SK-N-MC (cell line): Measurements from ENCODE around the gene CMSS1.

Source experiments
- DNase-seq: peaks from one replicate; pipeline ENCODE4 v3.0.0-alpha.2; 2011; ENCODE audit warnings: low read depth, low spot score
- H3K27ac ChIP-seq: fragments of 200-600 bp; sonication (generic); 2 replicates; pipeline ENCODE4 v1.5.1; 2016; ENCODE audit warnings: mixed run types
- H3K36me3 ChIP-seq: fragments of 200-600 bp; sonication (generic); 2 replicates; pipeline ENCODE4 v1.6.1; 2017; ENCODE audit warnings: antibody characterized with exemption, low read length, mixed read lengths; ENCODE audit not compliant: insufficient read depth
- H3K4me3 ChIP-seq: fragments of 200-600 bp; sonication (generic); 2 replicates; pipeline ENCODE4 v1.5.1; 2016
- H3K9ac ChIP-seq: fragments of 200-600 bp; sonication (generic); 2 replicates; pipeline ENCODE4 v1.8.0; 2017; ENCODE audit warnings: mixed run types, mixed read lengths; ENCODE audit not compliant: insufficient read length
- H3K9me3 ChIP-seq: fragments of 200-600 bp; sonication (generic); 2 replicates; pipeline ENCODE4 v1.6.1; 2017; ENCODE audit warnings: low read depth, mild to moderate bottlenecking, antibody characterized with exemption, low read length, moderate library complexity, mixed read lengths
- EZH2 ChIP-seq: fragments of 200-600 bp; sonication (generic); IDR thresholded peaks from one replicate; pipeline ENCODE4 v1.6.1; 2017; ENCODE audit warnings: antibody characterized with exemption
- FOXP2 ChIP-seq: optimal IDR thresholded peaks from 2 replicates; pipeline ENCODE3; 2011; ENCODE audit warnings: mild to moderate bottlenecking, moderate library complexity; ENCODE audit not compliant: insufficient read depth; ENCODE audit errors: extremely low read length, control extremely low read depth
- POLR2AphosphoS5 ChIP-seq: IDR thresholded peaks from 2 replicates; pipeline ENCODE4 v1.6.1; 2012; ENCODE audit warnings: mild to moderate bottlenecking, low read depth, low read length, borderline replicate concordance

CMSS1 gene

DNA sequence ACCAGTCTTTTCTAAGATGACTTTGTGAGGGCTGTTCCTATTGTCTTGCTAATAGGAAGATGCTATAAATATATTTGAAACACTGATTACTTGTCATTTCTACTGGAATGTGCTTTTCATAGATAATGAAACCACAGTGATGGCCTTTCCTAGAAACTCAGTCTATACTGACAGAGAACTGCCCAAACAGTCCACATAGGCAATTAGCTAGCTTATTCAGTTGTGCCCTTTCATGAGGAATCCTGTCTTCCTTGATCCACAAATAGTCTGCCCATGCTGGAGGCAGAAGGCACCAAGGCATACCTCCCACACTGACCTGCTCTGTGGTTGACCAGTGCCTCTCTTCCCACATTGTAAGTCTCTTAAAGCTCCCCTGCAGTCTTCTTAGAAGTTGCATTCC, 135.9 kb downstream of the CMSS1 start:
- TF ChIP-seq EZH2 = no peak
- TF ChIP-seq POLR2AphosphoS5 = no peak
- no peak for TF ChIP-seq FOXP2

DNA sequence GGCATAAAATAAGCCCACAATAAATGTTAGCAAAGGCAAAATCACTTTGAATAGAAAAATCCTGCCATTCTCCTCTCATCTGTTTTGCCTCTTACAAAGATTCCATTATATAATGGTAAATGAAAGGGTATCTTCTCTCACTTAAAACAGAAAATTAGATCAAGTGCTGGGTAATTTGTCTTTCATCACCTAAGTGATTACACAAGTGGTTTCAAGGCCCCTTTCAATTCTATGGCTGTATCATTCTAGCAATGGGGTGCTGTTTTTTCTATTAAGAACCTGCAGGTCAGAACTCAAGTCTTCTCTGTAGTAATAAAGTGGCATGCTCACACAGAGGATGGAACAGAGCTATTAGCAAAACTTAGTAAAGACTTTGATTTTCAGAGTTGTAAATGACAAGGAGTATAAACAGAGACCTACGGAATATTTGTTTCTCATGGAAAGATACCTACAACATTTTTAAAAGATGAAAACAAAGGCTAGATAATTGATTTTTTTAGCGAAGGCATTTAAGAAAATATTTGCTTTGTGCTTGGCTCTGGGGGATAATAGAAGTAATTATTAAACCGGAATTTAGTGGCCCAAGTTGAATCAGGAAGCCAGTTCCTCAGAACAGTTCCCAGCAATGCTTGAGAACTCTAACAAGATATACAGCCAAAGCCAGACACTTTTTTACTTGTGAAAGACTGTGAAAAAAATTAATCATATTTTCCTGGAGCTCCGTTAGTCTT, 137.4 kb downstream of the CMSS1 start:
- no peak for TF ChIP-seq FOXP2
- no peak for TF ChIP-seq EZH2
- no peak for TF ChIP-seq POLR2AphosphoS5
- Histone ChIP-seq H3K27ac (no peak overlapping the region), H3K9ac (no peak overlapping the region), H3K4me3 (no peak overlapping the region), H3K9me3 (no peaks in the 10 kb centered on the region), H3K36me3 (no peaks in the 10 kb centered on the region)
- no peak for DNase-seq

More for the DNA sequence above, 135.9 kb downstream of the CMSS1 start:
- Histone ChIP-seq H3K9me3 (no peaks in the 10 kb centered on the region), H3K4me3 (no peak overlapping the region), H3K36me3 (no peaks in the 10 kb centered on the region), H3K9ac (no peak overlapping the region), H3K27ac (no peak overlapping the region)
- DNase-seq = no peak

DNA sequence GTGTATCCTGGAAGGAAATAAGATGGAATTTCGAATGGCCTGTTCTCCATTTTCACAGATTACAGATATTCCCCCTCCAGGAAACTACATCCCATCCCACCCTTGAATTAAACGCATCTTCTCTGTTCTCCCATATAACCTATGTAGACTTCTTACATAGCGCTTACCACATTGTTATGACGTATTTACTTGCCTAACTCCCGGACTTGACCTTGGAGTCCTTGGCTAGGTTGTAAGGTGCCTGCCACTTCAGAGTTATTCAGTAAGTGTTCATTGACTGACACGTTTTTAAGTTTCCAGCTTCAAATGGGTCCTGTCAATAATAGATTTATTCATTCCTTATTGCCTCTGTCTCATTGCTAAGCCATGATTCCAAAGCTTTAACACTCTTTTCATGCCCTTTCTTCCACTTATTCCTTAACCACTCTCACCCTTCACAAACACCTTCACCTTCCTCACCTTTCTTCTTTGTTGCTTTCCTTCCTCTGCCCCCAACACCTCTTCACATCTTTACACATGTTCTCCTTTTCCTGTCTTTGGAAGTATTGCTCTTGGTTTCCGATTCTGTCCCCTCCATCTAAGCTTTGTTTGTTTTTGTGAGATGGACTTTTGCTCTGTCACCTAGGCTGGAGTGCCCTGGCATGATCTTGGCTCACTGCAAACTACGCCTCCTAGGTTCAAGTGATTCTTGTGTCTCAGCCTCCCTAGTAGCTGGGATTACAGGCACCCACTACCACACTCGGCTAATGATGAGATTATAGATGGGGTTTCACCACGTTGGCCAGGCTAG, 138.3 kb downstream of the CMSS1 start:
- no peak overlapping the region for H3K27ac ChIP-seq
- H3K36me3 ChIP-seq = no peaks in the 10 kb centered on the region
- no peaks in the 10 kb centered on the region for H3K9me3 ChIP-seq
- no peak overlapping the region for H3K9ac ChIP-seq
- no peak for TF ChIP-seq FOXP2
- no peak for TF ChIP-seq POLR2AphosphoS5
- no peak for TF ChIP-seq EZH2
- no peak overlapping the region for H3K4me3 ChIP-seq
- no peak for DNase-seq

DNA sequence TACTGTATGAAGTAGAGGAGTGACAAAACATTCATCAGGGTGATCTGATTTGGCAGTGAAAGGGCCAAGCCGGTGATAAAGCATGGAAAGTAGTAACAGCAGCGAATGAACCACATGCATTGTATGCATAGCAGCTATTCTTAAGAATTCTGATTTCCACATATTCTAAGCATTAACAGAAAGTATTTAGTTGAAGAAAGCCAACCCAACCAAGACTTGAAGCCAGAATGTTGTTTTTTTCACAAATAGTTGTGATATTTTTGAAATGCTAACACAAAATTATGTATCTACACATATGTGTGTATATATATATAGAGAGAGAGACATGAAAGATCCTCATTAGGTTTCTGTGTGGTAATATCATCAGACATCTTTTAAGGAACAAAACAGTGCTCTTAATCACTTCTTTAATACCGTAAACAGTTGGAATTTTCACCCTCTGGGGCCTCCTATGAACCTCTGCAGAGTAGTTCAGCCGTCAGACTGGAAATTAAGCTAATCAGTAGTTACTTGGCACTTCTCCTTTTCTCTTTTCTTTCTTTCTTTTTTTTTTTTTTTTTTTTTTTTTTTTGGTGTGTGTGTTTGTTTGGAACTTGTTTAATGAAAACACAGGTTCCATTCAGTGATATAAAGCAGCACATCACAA, 139.6 kb downstream of the CMSS1 start:
- no peak overlapping the region for H3K9ac ChIP-seq
- DNase-seq = no peak
- no peak overlapping the region for H3K27ac ChIP-seq
- TF ChIP-seq POLR2AphosphoS5 (no peak), EZH2 (no peak), FOXP2 (no peak)
- H3K9me3 ChIP-seq = no peaks in the 10 kb centered on the region
- H3K36me3 ChIP-seq = no peaks in the 10 kb centered on the region
- H3K4me3 ChIP-seq = no peak overlapping the region

DNA sequence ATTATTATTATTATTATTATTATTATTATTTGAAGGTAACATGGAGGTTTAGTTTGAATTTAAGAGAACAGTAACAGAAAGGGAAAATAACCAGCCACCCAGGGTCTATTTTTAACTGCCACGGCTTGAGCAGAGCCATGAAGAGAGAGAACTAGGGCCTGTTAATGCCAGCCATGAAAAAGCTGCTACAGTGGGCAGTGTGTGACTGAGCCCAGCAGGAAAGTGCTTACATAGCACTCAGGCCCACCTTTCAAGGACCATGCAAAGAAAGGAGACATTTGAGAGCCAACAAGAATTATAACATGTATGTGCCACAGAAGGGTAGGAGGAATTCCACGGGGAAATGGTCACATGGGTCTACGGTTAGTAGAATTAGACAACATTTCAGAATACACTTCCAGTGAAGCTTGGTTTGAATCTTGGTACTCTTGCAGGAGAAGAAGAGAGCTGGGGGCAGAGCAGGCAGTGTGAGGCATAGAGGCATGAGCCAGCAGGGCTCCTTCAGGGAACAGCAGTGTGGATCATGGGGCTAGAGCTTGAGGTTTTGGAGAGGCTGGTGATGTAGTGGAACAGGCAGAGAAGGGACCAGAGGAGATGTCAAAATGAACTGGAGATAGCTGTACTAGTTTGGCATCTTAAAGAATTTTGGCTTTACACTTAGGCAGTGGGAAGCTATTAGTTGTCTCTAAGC, 140.7 kb downstream of the CMSS1 start:
- TF ChIP-seq EZH2 = no peak
- no peak for TF ChIP-seq POLR2AphosphoS5
- no peak for TF ChIP-seq FOXP2
- Histone ChIP-seq H3K9ac (no peak overlapping the region), H3K36me3 (no peaks in the 10 kb centered on the region), H3K4me3 (no peak overlapping the region), H3K27ac (no peak overlapping the region), H3K9me3 (no peaks in the 10 kb centered on the region)
- DNase-seq = no peak

DNA sequence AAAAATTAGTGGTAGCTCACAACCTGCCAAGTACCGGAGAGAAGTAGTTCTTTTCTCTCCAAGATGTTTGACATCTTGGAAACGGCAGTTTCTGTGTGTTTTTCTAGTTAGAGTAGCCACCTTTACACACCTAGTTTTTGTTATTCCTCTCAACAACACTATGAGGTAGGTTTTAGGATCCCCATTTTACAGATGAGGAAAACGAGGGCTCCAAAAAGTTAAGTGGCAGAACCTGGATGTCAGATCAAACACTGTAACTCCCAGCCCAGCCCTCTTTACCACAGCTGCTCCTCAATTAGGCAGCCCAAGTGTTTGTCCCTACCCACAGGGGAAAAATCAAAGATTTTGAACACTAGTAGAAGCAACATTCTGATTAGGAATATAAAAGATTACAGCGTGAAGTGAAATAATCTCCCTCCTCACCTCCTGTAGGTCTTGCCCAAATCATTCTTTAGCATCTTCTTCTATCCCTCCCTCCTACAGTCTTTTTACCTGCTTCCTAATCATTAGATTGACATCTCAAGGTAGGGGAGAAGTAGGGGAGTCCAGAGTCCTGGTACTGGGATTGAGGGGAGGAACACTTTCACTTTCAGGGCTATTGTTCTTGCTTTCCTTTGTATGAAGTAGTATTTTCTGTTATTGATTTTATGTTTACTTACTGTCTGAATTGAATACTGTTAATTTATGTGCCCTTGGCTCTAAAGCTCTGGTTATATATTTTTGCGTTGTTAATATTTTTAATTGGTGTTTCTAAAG, 142.6 kb downstream of the CMSS1 start:
- Histone ChIP-seq H3K27ac (no peak overlapping the region), H3K4me3 (no peak overlapping the region), H3K9me3 (no peaks in the 10 kb centered on the region), H3K9ac (no peak overlapping the region), H3K36me3 (no peaks in the 10 kb centered on the region)
- TF ChIP-seq POLR2AphosphoS5 (no peak), EZH2 (no peak), FOXP2 (no peak)
- DNase-seq = no peak

DNA sequence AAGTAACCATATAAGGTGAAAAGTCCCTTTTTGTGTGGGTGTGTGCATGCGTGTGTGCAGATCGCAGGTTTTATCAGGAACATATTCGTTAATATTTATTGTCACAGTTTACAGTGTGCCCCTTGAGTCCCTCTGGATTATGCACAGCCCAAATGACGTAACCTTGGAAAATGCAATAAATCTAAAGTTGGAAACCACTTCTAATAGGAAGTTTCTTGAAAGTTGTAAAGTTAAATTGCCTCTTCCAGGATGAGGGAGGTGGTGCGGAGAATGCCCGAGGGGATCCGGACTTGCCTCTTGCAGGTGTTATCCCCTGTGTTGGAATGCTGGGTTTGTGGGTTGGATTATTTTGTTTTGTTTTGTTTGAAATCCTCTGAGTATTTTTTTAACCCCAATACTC, 143.3 kb downstream of the CMSS1 start:
- TF ChIP-seq EZH2 = no peak
- TF ChIP-seq POLR2AphosphoS5 = no peak
- TF ChIP-seq FOXP2 = no peak
- H3K9me3 ChIP-seq = no peaks in the 10 kb centered on the region
- peak; percentile 32 for DNase-seq
- 0 out of 2 replicates have a peak overlapping the region, but pooled peaks have one; percentile 12 for H3K4me3 ChIP-seq
- no peak overlapping the region for H3K27ac ChIP-seq
- H3K36me3 ChIP-seq = no peaks in the 10 kb centered on the region
- no peak overlapping the region for H3K9ac ChIP-seq
